Progenitor cell of endocrine pancreas (in vitro differentiated cells): Measurements from ENCODE around the gene WDSUB1. TPM values are rescaled to one million over a fixed set of nuclear protein-coding genes. Genes with fewer than 3 reads are reported as not detected.

Experiments used
- DNase-seq: peaks from one replicate; pipeline ENCODE4 v3.0.0; 2021; ENCODE audit warnings: low spot score; ENCODE audit not compliant: unreplicated experiment
- H3K27ac Mint-ChIP-seq: 2 replicates; pipeline ENCODE4 v1.8.0; 2021; ENCODE audit warnings: mild to moderate bottlenecking, moderate library complexity, mixed read lengths
- H3K27me3 Mint-ChIP-seq: 2 replicates; pipeline ENCODE4 v1.8.0; 2021; ENCODE audit warnings: mixed read lengths
- H3K36me3 Mint-ChIP-seq: 2 replicates; pipeline ENCODE4 v1.8.0; 2022; ENCODE audit warnings: mixed read lengths; ENCODE audit not compliant: insufficient read depth
- H3K4me1 Mint-ChIP-seq: 2 replicates; pipeline ENCODE4 v1.8.0; 2021; ENCODE audit warnings: low read depth, mixed read lengths
- H3K4me3 Mint-ChIP-seq: 2 replicates; pipeline ENCODE4 v1.8.0; 2021; ENCODE audit warnings: low read depth, mild to moderate bottlenecking, moderate library complexity, mixed read lengths
- H3K9me3 Mint-ChIP-seq: 2 replicates; pipeline ENCODE4 v1.8.0; 2021; ENCODE audit warnings: low read depth, mixed read lengths
- total RNA-seq: library from RNA; stranded (reverse); gene quantifications from 2 replicates; pipeline ENCODE4 v1.2.1, GENCODE V29; 2021
- TF ChIP-seq, protein P1 (sequence below): fragments of 200-600 bp; sonication (generic); IDR thresholded peaks from one replicate; pipeline ENCODE4 v1.5.0; 2021; ENCODE audit warnings: antibody characterized with exemption, mild to moderate bottlenecking; ENCODE audit not compliant: unreplicated experiment

WDSUB1 gene
- total RNA-seq, 1 donor from 2014 or later = 14.9 TPM

DNA sequence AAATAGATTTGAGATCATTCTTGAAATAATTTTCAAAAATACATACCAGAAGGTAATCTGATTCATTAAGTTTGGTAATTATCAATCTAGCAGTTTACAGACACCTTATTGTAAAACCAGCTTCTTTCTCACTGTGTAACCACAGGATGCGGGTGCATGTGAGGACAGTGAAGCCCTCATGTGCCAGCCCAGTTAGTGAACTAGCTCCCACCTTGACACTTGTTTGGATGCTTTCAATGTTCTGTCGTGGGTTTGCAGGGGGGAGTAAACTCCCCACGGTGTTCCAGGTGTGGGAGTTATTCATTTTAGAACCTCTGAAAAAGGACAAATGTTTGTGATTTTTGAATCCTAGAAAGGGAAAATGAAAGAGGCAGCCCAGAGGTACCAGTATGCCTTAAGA lies 59.0 kb downstream of the WDSUB1 start:
- peaks cover 16% of the 10 kb centered on the region for H3K36me3 Mint-ChIP-seq
- no peaks in the 10 kb centered on the region for H3K4me1 Mint-ChIP-seq
- no peaks in the 10 kb centered on the region for H3K27me3 Mint-ChIP-seq
- TF ChIP-seq, protein P1, sequence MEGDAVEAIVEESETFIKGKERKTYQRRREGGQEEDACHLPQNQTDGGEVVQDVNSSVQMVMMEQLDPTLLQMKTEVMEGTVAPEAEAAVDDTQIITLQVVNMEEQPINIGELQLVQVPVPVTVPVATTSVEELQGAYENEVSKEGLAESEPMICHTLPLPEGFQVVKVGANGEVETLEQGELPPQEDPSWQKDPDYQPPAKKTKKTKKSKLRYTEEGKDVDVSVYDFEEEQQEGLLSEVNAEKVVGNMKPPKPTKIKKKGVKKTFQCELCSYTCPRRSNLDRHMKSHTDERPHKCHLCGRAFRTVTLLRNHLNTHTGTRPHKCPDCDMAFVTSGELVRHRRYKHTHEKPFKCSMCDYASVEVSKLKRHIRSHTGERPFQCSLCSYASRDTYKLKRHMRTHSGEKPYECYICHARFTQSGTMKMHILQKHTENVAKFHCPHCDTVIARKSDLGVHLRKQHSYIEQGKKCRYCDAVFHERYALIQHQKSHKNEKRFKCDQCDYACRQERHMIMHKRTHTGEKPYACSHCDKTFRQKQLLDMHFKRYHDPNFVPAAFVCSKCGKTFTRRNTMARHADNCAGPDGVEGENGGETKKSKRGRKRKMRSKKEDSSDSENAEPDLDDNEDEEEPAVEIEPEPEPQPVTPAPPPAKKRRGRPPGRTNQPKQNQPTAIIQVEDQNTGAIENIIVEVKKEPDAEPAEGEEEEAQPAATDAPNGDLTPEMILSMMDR = no peak
- no peak overlapping the region for H3K27ac Mint-ChIP-seq
- H3K4me3 Mint-ChIP-seq = no peak overlapping the region
- no peaks in the 10 kb centered on the region for H3K9me3 Mint-ChIP-seq
- DNase-seq = no peak

DNA sequence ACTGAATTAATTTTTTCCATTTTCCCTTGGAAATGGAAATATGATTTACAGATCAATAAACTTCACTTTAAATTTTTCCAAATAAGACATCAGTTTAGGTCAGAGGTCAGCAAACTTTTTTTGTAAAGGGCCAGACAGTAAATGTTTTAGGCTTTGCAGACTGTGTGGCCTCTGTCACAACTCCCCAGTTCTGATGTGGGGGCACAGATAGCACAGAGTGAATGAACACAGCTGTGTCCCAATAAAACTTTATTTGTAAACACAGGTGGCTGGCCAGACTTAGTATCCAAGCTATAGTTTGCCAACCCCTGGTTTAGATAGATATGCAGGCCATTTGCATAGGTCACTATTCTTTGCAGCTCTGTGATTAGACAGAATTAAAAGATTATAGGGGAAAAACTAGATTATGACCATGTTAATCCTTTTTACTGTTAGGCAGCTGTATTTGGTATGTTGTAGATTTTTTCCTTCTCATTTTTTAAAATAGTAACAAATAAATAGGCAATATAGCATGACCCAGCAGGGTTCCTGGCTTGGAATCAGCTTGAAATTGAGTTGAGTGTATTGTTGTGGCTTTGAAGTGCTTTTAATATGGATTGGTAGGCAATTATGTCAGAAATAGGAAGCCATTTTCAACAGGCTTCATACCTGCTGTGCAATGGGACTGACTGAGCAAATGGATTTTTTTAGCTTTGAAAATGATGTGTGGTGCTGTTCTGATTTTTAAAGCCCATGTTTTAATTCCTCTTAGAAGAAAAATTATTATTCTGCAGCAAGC lies 59.7 kb downstream of the WDSUB1 start:
- H3K27me3 Mint-ChIP-seq = no peaks in the 10 kb centered on the region
- H3K4me3 Mint-ChIP-seq = no peak overlapping the region
- H3K9me3 Mint-ChIP-seq = no peaks in the 10 kb centered on the region
- TF ChIP-seq, protein P1 = no peak
- H3K4me1 Mint-ChIP-seq = no peaks in the 10 kb centered on the region
- no peak overlapping the region for H3K27ac Mint-ChIP-seq
- no peak for DNase-seq
- peaks cover 18% of the 10 kb centered on the region for H3K36me3 Mint-ChIP-seq

DNA sequence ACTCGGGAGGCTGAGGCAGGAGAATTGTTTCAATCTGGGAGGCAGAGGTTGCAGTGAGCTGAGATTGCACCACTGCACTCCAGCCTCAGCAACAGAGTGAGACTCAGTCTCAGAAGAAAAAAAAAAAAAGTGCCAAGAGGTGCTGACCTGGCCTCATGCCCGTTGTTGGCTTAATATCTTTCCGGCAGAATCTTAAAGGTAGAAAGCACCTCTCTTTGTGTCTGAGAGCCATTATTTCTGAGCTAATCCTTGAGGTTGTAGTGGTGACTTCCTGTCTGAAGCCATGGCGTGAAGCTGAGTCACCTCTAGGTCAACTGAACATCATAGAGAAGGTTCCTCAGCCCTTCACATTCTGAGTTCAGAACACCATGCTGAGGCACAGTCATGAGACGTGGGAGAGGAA lies 60.4 kb downstream of the WDSUB1 start:
- Mint-ChIP-seq H3K4me1 (no peaks in the 10 kb centered on the region), H3K27me3 (no peaks in the 10 kb centered on the region), H3K27ac (peak overlapping the region; percentile 45), H3K9me3 (no peaks in the 10 kb centered on the region), H3K4me3 (no peak overlapping the region), H3K36me3 (peaks cover 20% of the 10 kb centered on the region)
- no peak for DNase-seq
- TF ChIP-seq, protein P1 = no peak

DNA sequence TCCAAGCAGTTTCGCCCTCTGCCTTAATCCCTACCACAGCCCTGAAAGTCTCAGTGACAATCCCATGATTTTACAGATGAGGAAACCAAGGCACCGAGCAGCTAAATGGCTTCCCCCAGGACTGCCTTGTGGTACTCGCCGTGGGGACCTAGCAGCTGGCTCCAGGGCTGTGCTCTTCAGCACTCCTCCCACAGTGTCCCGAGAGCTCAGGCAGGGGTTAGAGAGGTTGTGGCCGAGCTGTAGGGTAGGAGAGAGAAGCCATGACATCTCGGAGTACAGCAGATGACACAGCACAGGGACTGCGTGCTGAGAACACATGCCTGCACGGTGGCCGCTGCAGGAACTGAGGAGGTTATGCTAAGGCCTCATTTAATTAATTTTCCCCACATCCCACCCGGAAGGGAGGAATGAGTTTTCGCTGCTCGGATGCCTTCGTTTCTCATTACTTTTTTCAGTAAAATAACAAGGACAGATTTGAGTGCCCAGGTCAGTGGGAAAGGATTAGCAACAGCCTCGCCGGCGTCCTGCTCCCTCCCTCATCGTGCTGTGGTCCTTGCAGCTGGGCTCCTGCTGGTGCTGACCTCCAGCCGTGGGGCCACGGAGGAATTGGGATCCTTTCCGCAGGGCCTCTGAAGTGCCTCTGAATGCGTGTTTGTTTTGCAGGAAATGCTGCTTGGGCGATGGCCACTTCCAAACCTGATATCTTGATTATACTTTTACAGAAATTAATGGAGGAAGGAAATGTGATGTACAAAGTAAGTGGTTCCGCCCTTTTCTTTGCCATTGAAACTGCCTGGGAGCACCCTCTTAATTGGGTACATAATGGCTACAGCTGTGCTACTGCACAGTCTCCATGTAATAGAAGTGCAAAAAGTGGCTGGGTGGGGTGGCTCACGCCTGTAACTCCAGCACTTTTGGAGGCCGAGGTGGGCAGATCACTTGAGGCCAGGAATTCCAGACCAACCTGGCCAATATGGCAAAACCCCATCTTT lies 61.2 kb downstream of the WDSUB1 start:
- Mint-ChIP-seq H3K4me1 (no peaks in the 10 kb centered on the region), H3K4me3 (no peak overlapping the region), H3K27ac (no peak overlapping the region), H3K9me3 (no peaks in the 10 kb centered on the region), H3K27me3 (no peaks in the 10 kb centered on the region), H3K36me3 (peaks cover 20% of the 10 kb centered on the region)
- DNase-seq = no peak
- TF ChIP-seq, protein P1 = no peak

DNA sequence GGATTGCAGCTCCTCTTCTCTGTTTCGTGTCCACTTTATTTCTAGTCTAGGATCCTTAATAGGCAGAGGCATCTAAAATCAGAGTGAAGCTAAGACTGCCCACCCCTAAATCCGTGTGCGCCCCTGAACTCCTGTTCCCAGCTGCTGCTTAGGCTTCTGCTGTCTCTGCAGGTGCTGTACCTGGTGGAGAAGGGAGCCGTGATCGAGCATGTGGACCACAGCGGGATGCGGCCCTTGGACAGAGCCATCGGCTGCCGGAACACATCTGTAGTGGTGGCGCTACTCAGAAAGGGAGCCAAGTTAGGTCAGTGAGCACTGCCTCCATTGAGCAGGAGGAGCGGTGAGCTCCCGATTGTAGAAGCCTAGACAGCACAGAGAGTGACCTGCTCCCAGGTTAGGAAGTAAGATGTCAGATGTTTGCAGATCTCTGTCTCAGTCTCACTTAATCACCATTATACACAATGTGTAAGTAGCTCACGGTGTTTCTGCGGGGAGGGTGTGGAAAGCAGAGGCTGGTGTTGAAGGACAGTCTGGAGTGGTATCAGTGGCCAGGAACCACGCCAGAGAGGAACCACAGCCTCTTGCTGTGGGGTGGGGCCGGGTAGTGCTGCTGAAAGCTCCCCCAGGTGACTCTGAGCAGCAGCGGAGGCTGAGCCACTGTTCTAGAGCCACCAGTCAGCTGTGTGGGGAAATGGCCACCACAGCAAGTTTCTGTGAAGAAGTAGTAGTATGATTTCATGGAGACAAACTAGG lies 62.3 kb downstream of the WDSUB1 start:
- no peaks in the 10 kb centered on the region for H3K4me1 Mint-ChIP-seq
- TF ChIP-seq, protein P1 = no peak
- no peak overlapping the region for H3K27ac Mint-ChIP-seq
- H3K9me3 Mint-ChIP-seq = no peaks in the 10 kb centered on the region
- no peak for DNase-seq
- H3K36me3 Mint-ChIP-seq = peaks cover 21% of the 10 kb centered on the region
- H3K27me3 Mint-ChIP-seq = no peaks in the 10 kb centered on the region
- no peak overlapping the region for H3K4me3 Mint-ChIP-seq
